Measurements from ENCODE around the gene CNTNAP2. TPM values are rescaled to one million over a fixed set of nuclear protein-coding genes. Genes with fewer than 3 reads are reported as not detected.

CNTNAP2 gene
- total and polyA plus RNA-seq, 2 experiments from 2014 or later: not detected

- TF ChIP-seq EZH2 (IDR thresholded peaks at IDR 0.05; ENCODE audit: insufficient read depth, poor library complexity, severe bottlenecking) (no peak), EZH2phosphoT487 (IDR thresholded peaks at IDR 0.05; ENCODE audit: insufficient read depth, low read depth) (no peak)
- Histone ChIP-seq H3K27ac (no peak overlapping the region), H3K4me1 (ENCODE audit: insufficient read depth) (no peaks in the 10 kb centered on the region), H3K27me3 (replicated peaks; ENCODE audit: insufficient read depth) (no peaks in the 10 kb centered on the region), H3K4me3 (no peak overlapping the region), H3K36me3 (ENCODE audit: low read depth) (no peaks in the 10 kb centered on the region), H3K4me2 (ENCODE audit: unreplicated experiment) (no peak overlapping the region), H3K9me2 (ENCODE audit: insufficient read depth) (no peaks in the 10 kb centered on the region), H3K9ac (no peak overlapping the region), H3K9me3 (ENCODE audit: low read depth) (no peaks in the 10 kb centered on the region), H2AFZ (no peak overlapping the region), H3F3A (ENCODE audit: insufficient read depth) (no peaks in the 10 kb centered on the region), H4K20me1 (ENCODE audit: insufficient read depth) (no peaks in the 10 kb centered on the region), H3K79me2 (ENCODE audit: insufficient read depth) (no peaks in the 10 kb centered on the region)
- no peak for DNase-seq
- WGBS, 2 experiments (ENCODE audit: low coverage in 1 of 2, low lambda C conversion rate in 2 of 2, missing lambda C conversion rate in 2 of 2): 39 to 65% methylated on average over 3 of the region's 3 CpGs
- in situ Hi-C loops (cut with MboI): no loop called here
Measured at GRCh38 chr7:147923841-147924240, 1807.2 kb downstream of the CNTNAP2 start.

- Histone ChIP-seq H3K9me2 (ENCODE audit: insufficient read depth) (no peaks in the 10 kb centered on the region), H3K9me3 (ENCODE audit: low read depth) (no peaks in the 10 kb centered on the region), H4K20me1 (ENCODE audit: insufficient read depth) (no peaks in the 10 kb centered on the region), H3K4me2 (ENCODE audit: unreplicated experiment) (no peak overlapping the region), H3K27ac (no peak overlapping the region), H3K4me3 (no peak overlapping the region), H3K79me2 (ENCODE audit: insufficient read depth) (no peaks in the 10 kb centered on the region), H2AFZ (no peak overlapping the region), H3K27me3 (replicated peaks; ENCODE audit: insufficient read depth) (no peaks in the 10 kb centered on the region), H3F3A (ENCODE audit: insufficient read depth) (no peaks in the 10 kb centered on the region), H3K4me1 (ENCODE audit: insufficient read depth) (no peaks in the 10 kb centered on the region), H3K9ac (no peak overlapping the region), H3K36me3 (ENCODE audit: low read depth) (no peaks in the 10 kb centered on the region)
- DNase-seq: no peak
- 23% methylated on average over 4 of the region's 4 CpGs for WGBS, 2 experiments (ENCODE audit: low coverage in 1 of 2, low lambda C conversion rate in 2 of 2, missing lambda C conversion rate in 2 of 2)
- no peak for TF ChIP-seq EZH2phosphoT487 (IDR thresholded peaks at IDR 0.05; ENCODE audit: insufficient read depth, low read depth)
- TF ChIP-seq EZH2 (IDR thresholded peaks at IDR 0.05; ENCODE audit: insufficient read depth, poor library complexity, severe bottlenecking): no peak
- in situ Hi-C loops (cut with MboI): no loop called here
Measured at GRCh38 chr7:147937428-147937827, 1820.8 kb downstream of the CNTNAP2 start.

- Histone ChIP-seq H3K79me2 (ENCODE audit: insufficient read depth) (no peaks in the 10 kb centered on the region), H2AFZ (no peak overlapping the region), H3F3A (ENCODE audit: insufficient read depth) (no peaks in the 10 kb centered on the region), H3K4me3 (no peak overlapping the region), H3K36me3 (ENCODE audit: low read depth) (no peaks in the 10 kb centered on the region), H3K4me1 (ENCODE audit: insufficient read depth) (no peaks in the 10 kb centered on the region), H3K9me3 (ENCODE audit: low read depth) (no peaks in the 10 kb centered on the region), H3K4me2 (ENCODE audit: unreplicated experiment) (no peak overlapping the region), H3K9ac (no peak overlapping the region), H4K20me1 (ENCODE audit: insufficient read depth) (no peaks in the 10 kb centered on the region), H3K9me2 (ENCODE audit: insufficient read depth) (no peaks in the 10 kb centered on the region), H3K27ac (no peak overlapping the region), H3K27me3 (replicated peaks; ENCODE audit: insufficient read depth) (no peaks in the 10 kb centered on the region)
- TF ChIP-seq EZH2phosphoT487 (IDR thresholded peaks at IDR 0.05; ENCODE audit: insufficient read depth, low read depth) (no peak), EZH2 (IDR thresholded peaks at IDR 0.05; ENCODE audit: insufficient read depth, poor library complexity, severe bottlenecking) (no peak)
- in situ Hi-C loops (cut with MboI): no loop called here
- DNase-seq: no peak
- 9 to 10% methylated on average over 3 of the region's 3 CpGs for WGBS, 2 experiments (ENCODE audit: low coverage in 1 of 2, low lambda C conversion rate in 2 of 2, missing lambda C conversion rate in 2 of 2)
Measured at GRCh38 chr7:147941381-147941780, 1824.8 kb downstream of the CNTNAP2 start.

GRCh38 chr7:147944321-147944720 is 1827.7 kb downstream of the CNTNAP2 start:
- in situ Hi-C loops (cut with MboI): no loop called here
- WGBS, 2 experiments (ENCODE audit: low coverage in 1 of 2, low lambda C conversion rate in 2 of 2, missing lambda C conversion rate in 2 of 2): 9 to 10% methylated on average over 2 of the region's 2 CpGs

GRCh38 chr7:147952918-147953317 is 1836.3 kb downstream of the CNTNAP2 start:
- no peak overlapping the region for H3K9ac ChIP-seq
- WGBS, 2 experiments (ENCODE audit: low coverage in 1 of 2, low lambda C conversion rate in 2 of 2, missing lambda C conversion rate in 2 of 2): 19 to 23% methylated on average over 6 of the region's 6 CpGs
- TF ChIP-seq EZH2phosphoT487 (IDR thresholded peaks at IDR 0.05; ENCODE audit: insufficient read depth, low read depth) (no peak), EZH2 (IDR thresholded peaks at IDR 0.05; ENCODE audit: insufficient read depth, poor library complexity, severe bottlenecking) (no peak)
- H3K27ac ChIP-seq: no peak overlapping the region
- H3K27me3 ChIP-seq (replicated peaks; ENCODE audit: insufficient read depth): no peaks in the 10 kb centered on the region
- no peak overlapping the region for H3K4me2 ChIP-seq (ENCODE audit: unreplicated experiment)
- in situ Hi-C loops (cut with MboI): no loop called here
- H3K4me3 ChIP-seq: no peak overlapping the region
- no peaks in the 10 kb centered on the region for H3K36me3 ChIP-seq (ENCODE audit: low read depth)
- H3K9me3 ChIP-seq (ENCODE audit: low read depth): no peaks in the 10 kb centered on the region
- no peaks in the 10 kb centered on the region for H3K79me2 ChIP-seq (ENCODE audit: insufficient read depth)
- no peak overlapping the region for H2AFZ ChIP-seq
- no peak for DNase-seq
- no peaks in the 10 kb centered on the region for H3F3A ChIP-seq (ENCODE audit: insufficient read depth)
- no peaks in the 10 kb centered on the region for H3K9me2 ChIP-seq (ENCODE audit: insufficient read depth)
- no peaks in the 10 kb centered on the region for H4K20me1 ChIP-seq (ENCODE audit: insufficient read depth)
- no peaks in the 10 kb centered on the region for H3K4me1 ChIP-seq (ENCODE audit: insufficient read depth)

More at GRCh38 chr7:147944321-147944720, 1827.7 kb downstream of the CNTNAP2 start:
- Histone ChIP-seq H3K36me3 (ENCODE audit: low read depth) (no peaks in the 10 kb centered on the region), H3K4me1 (ENCODE audit: insufficient read depth) (no peaks in the 10 kb centered on the region), H2AFZ (no peak overlapping the region), H3K4me3 (no peak overlapping the region), H3K9me2 (ENCODE audit: insufficient read depth) (no peaks in the 10 kb centered on the region), H3K4me2 (ENCODE audit: unreplicated experiment) (no peak overlapping the region), H3K79me2 (ENCODE audit: insufficient read depth) (no peaks in the 10 kb centered on the region), H3K27me3 (replicated peaks; ENCODE audit: insufficient read depth) (no peaks in the 10 kb centered on the region), H3K9ac (no peak overlapping the region), H3K9me3 (ENCODE audit: low read depth) (no peaks in the 10 kb centered on the region), H4K20me1 (ENCODE audit: insufficient read depth) (no peaks in the 10 kb centered on the region), H3F3A (ENCODE audit: insufficient read depth) (no peaks in the 10 kb centered on the region), H3K27ac (no peak overlapping the region)
- no peak for DNase-seq
- TF ChIP-seq EZH2phosphoT487 (IDR thresholded peaks at IDR 0.05; ENCODE audit: insufficient read depth, low read depth) (no peak), EZH2 (IDR thresholded peaks at IDR 0.05; ENCODE audit: insufficient read depth, poor library complexity, severe bottlenecking) (no peak)

All from GM23248 (cell line).